Progenitor cell of endocrine pancreas (in vitro differentiated cells): ENCODE data around the gene FUOM. TPM values are rescaled to one million over a fixed set of nuclear protein-coding genes. Genes with fewer than 3 reads are reported as not detected.
"Not testable (repeated sequence)": the region's sequence is repeated elsewhere in the genome, so short reads cannot be mapped to it uniquely, and the experiment has no call there.

Experiments
- DNase-seq: peaks from one replicate; pipeline ENCODE4 v3.0.0; 2021; ENCODE audit warnings: low spot score; ENCODE audit not compliant: unreplicated experiment
- H3K27ac Mint-ChIP-seq: 2 replicates; pipeline ENCODE4 v1.8.0; 2021; ENCODE audit warnings: mild to moderate bottlenecking, moderate library complexity, mixed read lengths
- H3K27me3 Mint-ChIP-seq: 2 replicates; pipeline ENCODE4 v1.8.0; 2021; ENCODE audit warnings: mixed read lengths
- H3K36me3 Mint-ChIP-seq: 2 replicates; pipeline ENCODE4 v1.8.0; 2022; ENCODE audit warnings: mixed read lengths; ENCODE audit not compliant: insufficient read depth
- H3K4me1 Mint-ChIP-seq: 2 replicates; pipeline ENCODE4 v1.8.0; 2021; ENCODE audit warnings: low read depth, mixed read lengths
- H3K4me3 Mint-ChIP-seq: 2 replicates; pipeline ENCODE4 v1.8.0; 2021; ENCODE audit warnings: low read depth, mild to moderate bottlenecking, moderate library complexity, mixed read lengths
- H3K9me3 Mint-ChIP-seq: 2 replicates; pipeline ENCODE4 v1.8.0; 2021; ENCODE audit warnings: low read depth, mixed read lengths
- total RNA-seq: library from RNA; stranded (reverse); gene quantifications from 2 replicates; pipeline ENCODE4 v1.2.1, GENCODE V29; 2021
- TF ChIP-seq, protein P1 (sequence below): fragments of 200-600 bp; sonication (generic); IDR thresholded peaks from one replicate; pipeline ENCODE4 v1.5.0; 2021; ENCODE audit warnings: antibody characterized with exemption, mild to moderate bottlenecking; ENCODE audit not compliant: unreplicated experiment

FUOM gene
- total RNA-seq, 1 donor from 2014 or later, result 14.7 TPM

DNA sequence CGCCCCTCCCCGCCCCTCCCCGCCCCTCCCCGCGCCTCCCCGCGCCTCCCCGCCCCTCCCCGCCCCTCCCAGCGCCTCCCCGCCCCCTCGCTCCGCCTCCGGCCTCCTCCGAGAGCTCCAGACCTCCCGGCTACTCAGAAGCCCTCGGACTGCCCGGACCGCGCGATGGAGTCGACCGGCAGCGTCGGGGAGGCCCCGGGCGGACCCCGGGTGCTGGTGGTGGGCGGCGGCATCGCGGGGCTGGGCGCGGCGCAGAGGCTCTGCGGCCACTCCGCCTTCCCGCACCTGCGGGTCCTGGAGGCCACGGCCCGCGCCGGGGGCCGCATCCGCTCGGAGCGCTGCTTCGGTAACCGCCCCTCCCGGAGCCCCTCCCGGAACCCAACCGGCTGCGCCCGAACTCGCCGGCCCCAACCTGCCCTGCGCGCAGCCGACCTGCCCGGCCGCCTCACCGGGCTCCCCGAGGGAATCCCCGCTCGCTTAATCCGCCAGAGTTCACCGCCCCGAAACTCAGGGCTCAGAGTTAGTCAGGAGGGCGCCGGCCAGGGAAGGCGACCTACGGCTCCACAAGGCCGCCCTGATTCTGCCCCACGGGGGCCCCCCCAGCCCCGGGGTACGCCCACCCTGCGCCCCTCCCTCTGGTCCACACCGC, 21.5 kb upstream of the FUOM start, which contains the start of gene PAOX:
PAOX (plus strand) TSS at position 111 of the 649 bp plus-strand sequence; CDS start at position 166, 55 bp downstream.
- Mint-ChIP-seq H3K27me3 (peaks cover 29% of the 10 kb centered on the region), H3K4me1 (peaks cover 1% of the 10 kb centered on the region), H3K9me3 (no peaks in the 10 kb centered on the region), H3K4me3 (peak within 1 kb of the TSS; percentile 71), H3K27ac (no peak within 1 kb of the TSS), H3K36me3 (no peaks in the 10 kb centered on the region)
- DNase-seq, result peak; percentile 56
- TF ChIP-seq, protein P1, sequence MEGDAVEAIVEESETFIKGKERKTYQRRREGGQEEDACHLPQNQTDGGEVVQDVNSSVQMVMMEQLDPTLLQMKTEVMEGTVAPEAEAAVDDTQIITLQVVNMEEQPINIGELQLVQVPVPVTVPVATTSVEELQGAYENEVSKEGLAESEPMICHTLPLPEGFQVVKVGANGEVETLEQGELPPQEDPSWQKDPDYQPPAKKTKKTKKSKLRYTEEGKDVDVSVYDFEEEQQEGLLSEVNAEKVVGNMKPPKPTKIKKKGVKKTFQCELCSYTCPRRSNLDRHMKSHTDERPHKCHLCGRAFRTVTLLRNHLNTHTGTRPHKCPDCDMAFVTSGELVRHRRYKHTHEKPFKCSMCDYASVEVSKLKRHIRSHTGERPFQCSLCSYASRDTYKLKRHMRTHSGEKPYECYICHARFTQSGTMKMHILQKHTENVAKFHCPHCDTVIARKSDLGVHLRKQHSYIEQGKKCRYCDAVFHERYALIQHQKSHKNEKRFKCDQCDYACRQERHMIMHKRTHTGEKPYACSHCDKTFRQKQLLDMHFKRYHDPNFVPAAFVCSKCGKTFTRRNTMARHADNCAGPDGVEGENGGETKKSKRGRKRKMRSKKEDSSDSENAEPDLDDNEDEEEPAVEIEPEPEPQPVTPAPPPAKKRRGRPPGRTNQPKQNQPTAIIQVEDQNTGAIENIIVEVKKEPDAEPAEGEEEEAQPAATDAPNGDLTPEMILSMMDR, result no peak

DNA sequence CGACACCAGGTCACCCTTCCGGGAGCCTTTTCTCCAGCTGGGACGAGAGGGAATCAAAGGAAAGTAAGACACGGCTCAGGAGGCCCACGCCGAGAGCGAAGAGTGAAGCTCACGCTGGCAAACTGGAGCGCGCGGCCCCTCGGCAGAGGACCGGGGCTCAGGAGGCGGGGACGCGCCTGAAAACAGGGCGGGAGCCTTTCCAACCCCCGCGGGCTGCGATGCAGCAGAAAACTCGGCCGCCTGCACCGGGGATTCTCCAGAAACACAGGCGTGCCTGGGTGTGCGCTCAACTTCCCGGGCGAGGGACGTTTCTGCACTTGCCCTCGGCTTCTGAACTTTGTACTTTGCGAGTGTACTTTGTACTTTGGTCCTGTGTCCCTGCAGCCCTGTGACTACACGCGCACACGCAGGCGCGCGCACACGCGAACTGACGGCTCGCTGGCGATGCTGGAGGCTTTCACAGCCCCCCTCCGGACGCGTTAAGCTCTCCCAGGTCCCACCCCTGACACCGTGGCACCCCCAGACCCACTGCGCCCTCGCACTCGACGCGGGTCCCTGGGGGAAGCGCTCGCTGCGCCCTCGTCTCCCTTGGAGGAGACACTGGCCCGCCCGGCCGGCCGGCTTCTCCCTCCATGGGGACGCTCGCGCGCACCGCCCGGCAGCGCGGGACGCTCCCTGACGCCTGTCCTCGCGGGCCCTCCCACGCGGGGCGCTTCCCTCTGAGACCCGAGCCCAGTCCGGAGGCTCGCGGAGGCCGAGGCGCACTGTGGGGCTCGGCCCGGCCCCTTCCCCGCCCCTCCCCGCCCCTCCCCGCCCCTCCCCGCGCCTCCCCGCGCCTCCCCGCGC, 20.7 kb upstream of the FUOM start:
- Mint-ChIP-seq H3K27me3 (peaks cover 33% of the 10 kb centered on the region), H3K9me3 (no peaks in the 10 kb centered on the region), H3K4me1 (peaks cover 4% of the 10 kb centered on the region), H3K36me3 (no peaks in the 10 kb centered on the region), H3K4me3 (peak overlapping the region; percentile 71), H3K27ac (no peak overlapping the region)
- no peak for DNase-seq
- TF ChIP-seq, protein P1, result no peak

DNA sequence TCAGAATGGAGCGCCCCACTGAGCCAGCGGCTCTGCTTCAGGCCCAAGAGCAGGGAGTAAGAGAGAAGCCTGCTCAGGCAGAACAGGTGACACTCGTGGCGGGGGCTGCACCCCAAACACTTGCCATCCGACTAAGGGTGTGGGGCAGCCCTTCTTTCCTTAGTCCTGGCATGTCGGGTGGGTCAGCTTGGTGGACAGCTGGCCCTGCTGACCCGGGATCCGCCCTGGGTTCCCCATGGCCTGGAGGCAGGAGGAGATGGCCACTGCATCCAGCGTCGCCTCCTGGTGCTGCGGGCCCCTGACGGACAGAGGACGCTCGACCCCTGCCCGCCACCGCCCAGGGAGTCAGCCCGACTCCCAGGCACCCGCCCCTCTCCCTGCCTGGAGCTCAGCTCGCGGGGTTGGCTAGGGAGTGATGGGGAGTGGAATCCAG, 20.0 kb upstream of the FUOM start:
- Mint-ChIP-seq H3K36me3 (no peaks in the 10 kb centered on the region), H3K27ac (no peak overlapping the region), H3K27me3 (peaks cover 33% of the 10 kb centered on the region), H3K4me1 (peaks cover 5% of the 10 kb centered on the region), H3K9me3 (no peaks in the 10 kb centered on the region), H3K4me3 (peak overlapping the region; percentile 71)
- no peak for DNase-seq
- TF ChIP-seq, protein P1, result no peak

DNA sequence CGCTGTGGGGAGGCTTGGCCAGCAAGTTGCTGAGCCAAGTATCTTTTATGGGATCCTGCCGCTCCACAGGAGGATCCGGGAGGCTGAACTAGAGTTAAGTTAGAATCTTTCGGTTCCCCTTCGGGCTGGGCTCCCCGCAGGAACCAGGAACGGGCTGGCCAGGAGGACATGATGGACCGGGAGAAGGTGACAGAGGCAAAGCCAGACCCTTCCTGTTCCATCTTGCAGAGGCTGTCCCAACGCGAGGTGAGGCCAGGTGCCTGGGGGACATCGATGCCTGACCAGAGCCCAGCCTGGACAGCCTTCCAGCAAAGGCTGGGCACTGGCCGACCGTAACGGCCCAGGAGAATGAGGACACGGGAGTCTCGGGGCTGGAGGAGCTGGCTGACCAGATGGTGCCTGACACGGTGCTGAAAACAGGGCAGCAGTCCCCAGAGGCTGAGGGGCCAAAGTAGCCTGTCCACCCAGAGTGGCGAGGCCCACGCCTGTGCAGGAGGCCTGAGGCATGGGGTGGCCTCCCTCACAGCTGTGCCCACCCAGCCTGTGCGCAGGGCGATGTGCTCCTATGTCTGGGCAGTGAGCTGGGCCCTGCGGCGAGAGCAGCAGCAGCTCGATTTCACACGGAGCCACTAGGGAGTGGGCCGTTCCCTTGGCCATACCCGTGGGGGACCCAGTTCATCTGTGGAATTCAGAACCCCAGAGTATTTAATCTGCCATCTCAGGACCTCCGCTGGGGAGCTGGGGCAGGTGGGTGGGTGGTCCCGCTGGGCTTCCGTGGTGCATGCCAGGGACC, 19.4 kb upstream of the FUOM start:
- Mint-ChIP-seq H3K36me3 (no peaks in the 10 kb centered on the region), H3K27me3 (peaks cover 33% of the 10 kb centered on the region), H3K4me1 (peaks cover 5% of the 10 kb centered on the region), H3K4me3 (peak overlapping the region; percentile 39), H3K9me3 (no peaks in the 10 kb centered on the region), H3K27ac (no peak overlapping the region)
- TF ChIP-seq, protein P1, result no peak
- no peak for DNase-seq

DNA sequence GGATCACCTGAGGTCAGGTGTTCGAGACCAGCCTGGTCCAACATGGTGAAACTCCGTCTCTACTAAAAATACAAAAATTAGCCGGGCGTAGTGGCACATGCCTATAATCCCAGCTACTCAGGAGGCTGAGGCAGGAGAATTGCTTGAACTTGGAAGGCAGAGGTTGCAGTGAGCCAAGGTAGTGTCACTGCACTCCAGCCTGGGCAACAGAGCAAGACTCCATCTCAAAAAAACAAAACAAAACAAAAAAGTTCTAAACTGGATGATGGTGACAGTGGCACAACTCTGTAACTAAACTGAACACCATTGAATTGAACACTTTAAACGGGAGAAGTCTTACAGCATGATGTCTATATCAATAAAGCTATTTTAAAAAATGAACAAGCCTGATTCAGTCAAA, 18.4 kb upstream of the FUOM start:
- H3K36me3 Mint-ChIP-seq, H3K4me1 Mint-ChIP-seq, H3K27ac Mint-ChIP-seq, DNase-seq, H3K9me3 Mint-ChIP-seq: not testable (repeated sequence)
- H3K27me3 Mint-ChIP-seq, result peaks cover 33% of the 10 kb centered on the region
- H3K4me3 Mint-ChIP-seq, result peak overlapping the region; percentile 49
